Erythroblast (primary cell): Measurements from ENCODE around the gene ACAD10.
A peak's percentile ranks its signal among the peaks of the same experiment; 100 is the strongest.
"Not testable (repeated sequence)": the region's sequence is repeated elsewhere in the genome, so short reads cannot be mapped to it uniquely, and the experiment has no call there.

Experiments used
- DNase-seq, 2 experiments: peaks; one replicate each; lab custom pipeline; 2025; lab: John Stamatoyannopoulos, UW
- GATA1 ChIP-seq: IDR thresholded peaks from 2 replicates; pipeline ENCODE4 v1.6.1; 2011; ENCODE audit warnings: low read depth, mild to moderate bottlenecking, control low read depth, low read length, moderate library complexity
- POLR2A ChIP-seq: IDR thresholded peaks from 2 replicates; pipeline ENCODE4 v1.6.1; 2011; ENCODE audit warnings: mild to moderate bottlenecking, low read length

Gene ACAD10

DNA sequence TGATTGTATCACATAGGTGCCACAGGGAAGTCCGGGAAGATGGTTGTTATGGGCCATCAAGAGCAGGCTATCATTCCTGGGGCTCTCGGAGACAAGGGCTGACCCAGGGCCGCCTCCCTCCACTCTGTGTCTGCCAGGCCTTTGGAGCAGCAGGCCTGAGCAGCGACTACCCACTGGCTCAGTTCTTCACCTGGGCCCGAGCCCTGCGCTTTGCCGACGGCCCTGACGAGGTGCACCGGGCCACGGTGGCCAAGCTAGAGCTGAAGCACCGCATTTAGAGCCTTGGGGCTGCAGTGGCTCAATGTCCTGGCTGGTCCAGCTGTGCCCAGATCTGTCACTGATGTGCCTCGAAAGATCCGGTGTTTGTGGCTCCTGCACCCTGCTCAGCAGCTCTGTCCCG, 70.3 kb downstream of the ACAD10 start:
- TF ChIP-seq GATA1 = no peak
- no peak for DNase-seq

DNA sequence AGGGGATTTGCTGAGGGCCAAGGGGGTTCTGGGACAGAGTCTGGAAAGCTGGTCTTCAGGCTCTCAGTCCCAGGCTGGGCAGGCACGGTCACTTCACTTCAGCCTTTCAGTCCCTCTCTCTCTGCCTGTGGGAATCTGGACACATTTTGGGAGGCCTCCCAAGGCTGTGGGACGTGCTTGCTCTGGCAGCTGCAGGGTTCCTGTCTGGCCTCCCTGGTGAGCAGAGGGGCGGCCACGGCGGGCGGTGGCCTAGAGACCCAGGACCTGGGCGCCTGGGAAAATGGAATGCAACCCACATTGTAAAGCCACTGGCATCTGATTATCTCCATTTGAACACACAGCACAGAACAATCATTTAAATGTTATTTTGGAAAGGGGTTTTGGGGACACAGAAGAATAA, 70.8 kb downstream of the ACAD10 start:
- TF ChIP-seq GATA1 (no peak), POLR2A (no peak)

DNA sequence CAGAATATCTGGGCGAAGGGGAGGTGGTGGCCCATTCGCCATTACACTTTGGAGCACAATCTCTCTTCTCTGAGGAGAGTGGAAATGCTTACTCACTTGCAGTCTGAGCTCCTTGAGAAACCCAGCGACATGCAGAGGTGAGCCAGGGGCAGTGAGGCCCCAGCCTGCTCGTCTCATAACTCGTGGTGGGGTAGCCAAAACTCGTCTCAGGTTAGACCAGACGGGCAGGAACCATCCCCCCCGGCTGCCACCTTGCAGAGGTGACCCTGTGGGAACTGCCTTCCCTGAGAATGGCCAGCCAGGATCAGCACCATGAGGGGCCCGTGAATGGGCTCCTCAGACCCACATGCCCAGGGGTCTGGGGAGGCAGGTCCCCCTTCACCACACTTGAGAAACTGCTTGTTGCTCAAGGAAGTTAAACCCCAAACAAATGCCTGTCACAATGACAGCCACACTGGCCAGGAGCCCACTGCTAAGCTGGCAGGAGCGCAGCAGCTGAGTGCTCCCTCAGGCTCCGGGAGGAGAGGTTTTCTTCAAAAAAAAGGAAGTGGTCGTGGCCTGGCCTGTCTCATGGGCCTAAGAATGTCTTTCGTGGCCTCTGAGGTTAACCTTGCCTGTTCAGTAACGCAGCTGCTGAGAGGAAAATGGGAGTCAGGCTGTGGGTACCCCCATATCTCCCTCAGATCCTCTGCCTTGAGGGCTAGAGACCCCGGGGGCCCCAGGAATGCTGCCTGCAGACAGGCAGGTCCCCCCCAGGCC, 71.7 kb downstream of the ACAD10 start:
- TF ChIP-seq GATA1 (no peak), POLR2A (no peak)
- no peak for DNase-seq

More for the DNA sequence above, 70.8 kb downstream of the ACAD10 start:
- no peak for DNase-seq

DNA sequence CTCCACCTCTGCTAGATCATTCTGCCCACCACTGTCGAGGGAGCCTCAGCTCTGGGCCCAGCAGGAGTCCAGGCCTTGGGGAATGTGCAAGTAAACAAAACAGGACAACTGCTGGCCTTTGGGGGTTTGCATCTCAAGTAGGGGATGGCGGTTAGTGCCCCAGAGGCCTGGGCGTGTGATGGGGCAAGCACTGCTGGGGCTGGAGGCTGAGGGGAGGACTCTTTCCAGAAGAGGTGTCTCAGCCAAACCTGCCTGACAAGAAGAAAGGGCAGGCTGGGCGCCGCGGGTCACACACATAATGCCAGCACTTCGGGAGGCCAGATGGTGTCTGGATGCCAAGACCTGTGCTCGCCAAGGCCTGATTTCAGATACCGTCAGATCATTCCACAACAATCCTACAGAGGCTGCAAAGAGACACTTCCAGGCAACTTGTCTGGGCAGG, 72.3 kb downstream of the ACAD10 start:
- TF ChIP-seq POLR2A = no peak
- no peak for TF ChIP-seq GATA1
- no peak for DNase-seq

DNA sequence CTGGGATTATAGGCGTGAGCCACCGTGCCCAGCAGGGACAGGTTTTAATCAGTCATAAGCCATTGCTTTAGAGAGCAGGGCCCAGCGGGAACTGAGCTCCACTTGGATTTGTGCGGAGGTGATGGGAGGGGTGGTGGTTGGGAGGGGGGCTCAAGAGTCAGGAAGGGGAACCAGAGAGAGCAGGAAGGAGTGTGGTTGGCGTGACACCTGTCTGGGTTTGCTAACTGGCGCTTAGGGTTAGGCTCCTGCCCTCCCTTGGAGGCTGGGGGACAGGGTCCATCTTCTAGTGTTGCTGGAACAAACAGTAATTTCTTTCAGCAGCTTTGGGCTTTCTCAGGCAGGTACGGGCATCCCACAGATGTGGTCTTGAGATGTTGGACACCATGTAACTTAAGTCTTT, 73.4 kb downstream of the ACAD10 start:
- TF ChIP-seq GATA1 (no peak), POLR2A (no peak)
- no peak for DNase-seq

DNA sequence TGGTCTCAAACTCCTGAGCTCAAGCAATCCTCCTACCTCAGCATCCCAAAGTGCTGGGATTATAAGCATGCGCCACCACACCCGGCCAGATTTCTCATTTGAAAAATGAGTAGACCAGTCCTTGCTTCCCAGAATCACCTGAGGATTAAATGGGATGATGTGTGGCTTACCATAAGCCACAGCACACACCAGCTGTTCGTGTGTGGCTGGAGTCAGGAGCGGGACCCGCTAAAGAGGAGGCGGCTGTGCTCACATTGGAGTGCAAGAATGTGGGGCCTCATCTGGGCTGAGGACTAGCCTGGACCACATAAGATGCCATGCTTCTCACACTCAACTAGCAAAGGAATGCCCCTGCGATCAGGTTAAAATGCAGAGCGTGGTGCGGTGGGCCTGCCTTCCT, 74.1 kb downstream of the ACAD10 start:
- TF ChIP-seq GATA1 (no peak), POLR2A (no peak)
- DNase-seq = no peak

DNA sequence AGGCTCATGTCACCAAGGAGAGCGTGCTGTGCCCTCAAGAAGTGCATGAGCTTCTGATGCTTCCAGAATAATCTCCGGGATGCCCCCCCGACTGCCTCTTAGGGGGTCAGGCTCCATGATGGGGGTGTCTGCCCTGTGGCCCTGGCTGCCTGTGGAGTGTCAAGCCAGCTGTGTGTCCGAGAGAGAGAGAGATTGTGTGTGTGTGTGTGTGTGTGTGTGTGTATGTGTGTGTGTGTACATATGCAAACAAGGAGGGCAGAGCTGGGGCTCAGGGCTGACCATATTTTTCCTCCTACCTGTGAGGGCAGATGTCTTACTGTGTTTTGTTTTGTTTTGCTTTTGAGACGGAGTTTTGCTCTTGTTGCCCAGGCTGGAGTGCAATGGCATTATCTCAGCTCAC, 75.2 kb downstream of the ACAD10 start:
- DNase-seq = no peak
- no peak for TF ChIP-seq GATA1
- no peak for TF ChIP-seq POLR2A

DNA sequence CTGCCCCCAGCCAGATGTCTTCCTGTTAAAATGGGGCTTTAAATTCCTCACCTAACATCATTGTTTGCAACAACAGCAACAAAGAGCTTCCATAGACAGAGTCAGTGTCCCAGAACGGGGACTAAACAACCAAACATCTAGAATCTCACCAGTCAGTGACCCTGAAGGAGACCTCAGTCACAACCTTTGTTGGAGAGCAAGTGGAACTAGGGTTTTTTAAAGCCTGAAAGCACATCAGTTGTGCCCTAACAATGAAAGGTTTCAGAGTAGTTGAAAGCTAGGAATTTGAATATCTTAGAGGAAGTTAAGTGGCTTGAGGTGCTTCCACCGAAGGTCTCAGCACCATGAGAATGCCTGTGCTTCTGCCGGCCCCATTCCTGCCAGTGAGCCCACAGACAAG, 75.9 kb downstream of the ACAD10 start:
- no peak for TF ChIP-seq POLR2A
- TF ChIP-seq GATA1 = no peak
- DNase-seq = no peak

DNA sequence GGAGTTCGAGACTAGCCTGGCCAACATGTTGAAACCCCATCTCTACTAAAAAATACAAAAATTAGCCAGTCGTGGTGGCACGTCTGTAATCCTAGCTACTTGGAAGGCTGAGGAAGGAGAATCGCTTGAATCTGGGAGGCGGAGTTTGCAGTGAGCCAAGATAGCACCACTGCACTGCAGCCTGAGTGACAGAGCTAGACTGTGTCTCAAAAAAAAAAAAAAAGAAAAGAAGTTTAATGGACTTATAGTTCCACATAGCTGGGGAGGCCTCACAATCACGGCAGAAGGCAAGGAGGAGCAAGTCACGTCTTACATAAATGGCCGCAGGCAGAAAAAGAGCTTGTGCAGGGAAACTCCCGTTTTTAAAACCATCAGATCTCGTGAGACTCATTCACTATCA, 77.7 kb downstream of the ACAD10 start:
- DNase-seq = not testable (repeated sequence)

DNA sequence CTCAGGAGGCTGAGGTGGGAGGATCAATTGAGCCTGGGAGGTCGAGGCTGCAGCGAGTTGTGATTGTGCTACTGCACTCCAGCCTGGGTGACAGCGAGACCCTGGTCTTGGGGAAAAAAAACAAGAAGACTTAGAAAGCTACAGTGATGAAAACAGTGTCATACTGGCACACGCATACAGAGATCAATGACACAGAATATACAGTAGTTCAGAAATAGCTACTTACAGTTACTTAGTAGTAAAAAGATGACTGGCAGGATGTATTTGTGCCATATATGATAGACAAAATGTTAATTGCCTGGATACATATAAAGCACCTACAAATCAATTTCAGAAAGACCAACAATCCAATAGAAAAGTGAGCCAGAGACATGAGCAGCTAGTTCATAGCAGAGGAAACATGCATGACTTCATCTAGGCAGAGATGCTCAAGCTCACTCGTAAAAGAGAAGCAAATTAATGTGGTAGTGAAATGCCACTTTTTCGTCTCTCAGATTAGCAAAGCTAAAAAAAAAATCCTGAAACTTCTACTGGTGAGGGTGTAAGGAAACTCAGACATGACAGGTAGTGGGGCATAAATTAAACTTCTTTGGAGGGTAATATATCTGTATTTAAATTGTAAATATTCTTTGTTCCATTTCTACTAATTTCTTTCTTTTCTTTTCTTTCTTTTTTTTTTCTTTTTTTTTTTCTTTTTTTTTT, 78.4 kb downstream of the ACAD10 start:
- DNase-seq = no peak
- no peak for TF ChIP-seq POLR2A
- TF ChIP-seq GATA1 = no peak

DNA sequence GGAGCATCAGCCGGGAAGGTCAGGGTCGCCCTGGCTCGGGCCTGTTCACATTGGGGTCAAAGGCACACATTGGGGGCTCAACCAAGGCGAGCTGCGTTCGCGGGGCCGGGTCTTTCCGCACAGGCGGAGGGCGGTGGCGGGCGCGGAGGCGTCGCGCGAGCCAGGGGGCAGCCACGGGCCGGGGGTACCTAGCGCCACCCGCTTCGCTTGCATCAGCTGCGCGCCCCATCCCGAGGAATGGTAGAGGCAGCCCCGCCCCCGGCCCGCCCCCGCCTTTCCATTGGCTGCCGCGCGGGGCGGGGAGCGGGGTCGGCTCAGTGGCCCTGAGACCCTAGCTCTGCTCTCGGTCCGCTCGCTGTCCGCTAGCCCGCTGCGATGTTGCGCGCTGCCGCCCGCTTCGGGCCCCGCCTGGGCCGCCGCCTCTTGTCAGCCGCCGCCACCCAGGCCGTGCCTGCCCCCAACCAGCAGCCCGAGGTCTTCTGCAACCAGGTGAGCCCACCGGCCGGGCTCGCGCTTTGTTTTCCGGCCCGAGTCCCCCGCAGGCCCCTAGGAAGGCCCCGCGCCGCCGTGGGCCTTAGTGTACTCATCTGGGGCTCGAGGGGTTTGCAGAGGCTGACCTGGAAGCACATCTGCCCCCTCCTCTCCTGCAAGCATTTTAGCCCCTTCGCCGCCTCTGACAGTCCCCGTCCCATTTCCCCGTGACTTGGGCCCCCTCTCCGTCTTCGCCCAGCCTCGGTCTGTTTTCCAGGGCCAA, 80.9 kb downstream of the ACAD10 start, which contains the start of gene ALDH2:
Gene ALDH2, plus strand, starts transcription at position 326 of the 754 bp plus-strand sequence. Its CDS starts 50 bp downstream, at position 376.
- TF ChIP-seq GATA1 (no peak), POLR2A (no peak)
- DNase-seq = peak; percentile 53 to 61

DNA sequence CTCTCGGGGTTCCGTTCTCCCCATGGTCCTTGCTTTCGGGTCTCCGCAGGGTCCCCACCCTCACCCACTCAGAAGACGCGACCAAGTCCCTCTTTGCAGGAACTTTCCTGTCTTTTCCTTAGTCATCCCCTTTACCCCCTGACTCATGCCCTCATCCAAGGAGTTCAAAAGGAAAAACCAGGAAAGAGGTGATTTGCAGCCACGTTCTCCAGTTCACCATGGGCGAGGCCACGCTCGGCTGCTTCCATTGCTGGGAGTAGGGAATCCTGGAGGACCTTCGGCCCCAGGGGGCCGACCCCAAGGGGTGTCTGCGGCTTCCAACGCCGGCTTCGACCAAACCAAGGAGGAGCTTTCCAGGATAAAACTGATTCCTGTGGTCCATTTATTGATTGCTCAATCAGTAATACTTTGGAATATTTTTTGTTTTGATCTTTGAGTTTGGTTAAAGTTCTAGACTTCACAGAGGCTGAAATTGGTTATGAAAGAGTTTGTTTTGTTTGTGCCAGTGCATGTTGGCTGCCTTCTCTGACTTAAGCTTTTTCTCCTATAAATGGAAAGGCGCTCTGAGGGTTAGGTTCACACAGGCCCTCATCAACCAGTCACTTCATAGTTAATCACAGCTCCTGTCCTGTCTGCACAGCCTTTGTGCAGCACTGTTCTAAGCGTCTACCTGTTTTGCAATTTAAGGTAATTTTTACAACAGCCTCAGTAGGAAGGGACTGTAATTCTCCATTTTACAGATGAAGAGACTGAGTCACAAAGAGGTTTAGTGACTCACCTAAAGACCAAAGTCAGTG, 81.7 kb downstream of the ACAD10 start:
- no peak for DNase-seq
- TF ChIP-seq GATA1 = no peak
- no peak for TF ChIP-seq POLR2A
